Esophagus muscularis mucosa (tissue), 4 donors: ENCODE measurements around the gene HECTD2.

Experiments used
- CTCF ChIP-seq, 3 experiments: fragments of 200-600 bp in 2 of 3; fragments of 450-650 bp in 1 of 3; sonication (generic) in 2 of 3; IDR thresholded peaks; one replicate each; pipeline ENCODE4 v1.5.1; 2017 to 2019; ENCODE audit warnings: antibody characterized with exemption in 3 of 3, mild to moderate bottlenecking in 2 of 3, moderate library complexity in 1 of 3
- EP300 ChIP-seq: sonication (generic); formaldehyde crosslinking; IDR thresholded peaks from one replicate; pipeline ENCODE4 v1.6.1; 2017; ENCODE audit warnings: antibody characterized with exemption
- POLR2A ChIP-seq: fragments of 450-650 bp; IDR thresholded peaks from one replicate; pipeline ENCODE4 v1.6.1; 2017; ENCODE audit warnings: antibody characterized with exemption, moderate library complexity, mild to moderate bottlenecking, low read depth

GRCh38 chr10:91528768-91529167 is 118.6 kb downstream of the HECTD2 start:
- TF ChIP-seq CTCF (IDR thresholded peaks at IDR 0.05) (no peak), POLR2A (no peak), EP300 (no peak)
